ENCODE results near the gene USP26.
"Not testable (repeated sequence)": the region's sequence is repeated elsewhere in the genome, so short reads cannot be mapped to it uniquely, and the experiment has no call there.

The USP26 gene

DNA sequence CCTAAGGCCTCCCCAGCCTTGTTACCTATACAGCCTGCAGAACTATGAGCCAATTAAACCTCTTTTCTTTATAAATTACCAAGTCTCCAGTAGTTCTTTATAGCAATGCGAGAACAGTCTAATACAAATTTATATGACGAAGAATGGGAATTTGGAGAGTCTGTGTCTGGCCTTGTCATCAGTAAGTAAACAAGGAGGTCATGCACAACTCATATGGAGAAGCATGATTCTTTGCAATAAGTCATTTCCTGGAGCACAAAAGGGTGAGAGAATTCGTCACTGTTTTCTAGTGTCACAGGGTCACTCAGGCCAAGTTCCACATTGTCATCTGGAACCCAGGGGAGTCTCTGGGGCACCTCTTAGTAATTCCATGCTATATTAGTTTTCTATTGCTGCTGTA, 89.5 kb downstream of the USP26 start:
- no peak for DNase-seq

DNA sequence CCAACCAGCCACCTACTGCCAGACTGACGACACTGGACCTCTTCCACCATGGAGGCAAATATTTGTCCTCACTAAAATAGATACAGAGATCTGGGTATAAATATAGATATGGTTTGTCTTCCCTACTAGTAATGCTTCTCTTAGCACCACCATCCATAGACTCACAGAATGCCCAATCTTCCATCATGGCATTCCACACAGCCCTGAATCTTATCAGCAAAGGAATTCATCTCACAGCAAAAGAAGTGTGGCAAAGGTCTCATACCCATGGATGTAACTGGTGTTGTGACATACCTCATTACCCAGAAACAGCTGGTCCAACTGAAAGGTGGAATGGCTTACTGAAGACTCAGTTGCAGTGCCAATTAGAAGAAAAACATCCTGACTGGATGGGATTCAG, 91.3 kb downstream of the USP26 start:
- no peak for DNase-seq

DNA sequence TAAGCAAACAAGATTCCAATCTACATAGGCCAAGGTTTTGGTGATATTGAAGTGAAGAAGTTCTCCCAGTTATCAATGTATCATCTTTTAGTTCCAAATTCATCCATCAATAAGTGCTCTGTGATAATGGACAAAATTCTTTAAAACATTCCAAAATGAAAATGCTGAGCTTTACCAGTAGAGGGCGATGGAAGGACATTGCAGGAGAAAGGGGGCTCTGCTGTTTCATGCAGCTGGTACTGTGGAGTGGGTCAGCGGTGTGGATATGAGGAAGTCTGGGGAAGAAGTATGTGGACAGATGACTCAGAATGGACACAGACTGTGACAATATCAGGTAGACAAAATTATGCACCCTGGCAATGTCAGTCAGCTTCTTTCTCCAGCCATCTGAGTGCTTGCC, 91.9 kb downstream of the USP26 start:
- DNase-seq: no peak

DNA sequence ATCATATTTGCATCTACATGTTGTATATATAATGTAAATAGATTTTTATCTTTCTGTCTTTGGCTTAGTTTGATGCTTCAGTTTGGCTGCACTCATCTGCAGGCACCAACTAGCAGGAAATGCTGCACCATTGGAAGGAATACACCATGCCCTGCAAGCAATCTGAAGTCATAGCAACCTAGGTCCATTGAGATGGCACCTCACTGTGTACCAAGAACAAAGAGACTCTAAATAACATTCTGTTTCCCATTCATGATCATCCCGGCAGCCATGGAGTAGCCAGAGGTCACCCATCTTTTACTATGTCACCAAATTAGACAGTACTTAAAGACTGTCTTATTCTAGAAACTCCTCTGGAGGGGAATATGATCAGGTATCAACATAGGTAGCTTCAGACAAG, 97.7 kb downstream of the USP26 start:
- DNase-seq: no peak

DNA sequence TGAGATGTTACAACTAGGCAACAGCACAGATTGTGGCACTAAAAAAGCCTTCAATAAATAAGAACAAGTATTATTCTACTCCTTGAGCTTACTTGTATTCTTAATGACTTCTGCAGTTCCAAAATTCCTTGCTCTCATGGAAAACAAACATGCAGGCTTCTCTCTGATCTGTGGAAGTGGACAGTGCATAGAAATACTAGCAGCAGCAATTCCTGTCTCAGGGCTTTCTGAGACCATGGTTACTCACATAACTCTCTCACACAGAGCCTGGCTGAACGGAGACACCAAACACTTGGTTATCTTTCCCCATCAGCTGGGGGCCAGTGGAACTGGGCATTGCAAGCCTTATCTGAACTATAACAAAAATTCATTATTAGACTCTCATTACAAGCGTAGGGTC, 106.1 kb downstream of the USP26 start:
- no peak for DNase-seq

DNA sequence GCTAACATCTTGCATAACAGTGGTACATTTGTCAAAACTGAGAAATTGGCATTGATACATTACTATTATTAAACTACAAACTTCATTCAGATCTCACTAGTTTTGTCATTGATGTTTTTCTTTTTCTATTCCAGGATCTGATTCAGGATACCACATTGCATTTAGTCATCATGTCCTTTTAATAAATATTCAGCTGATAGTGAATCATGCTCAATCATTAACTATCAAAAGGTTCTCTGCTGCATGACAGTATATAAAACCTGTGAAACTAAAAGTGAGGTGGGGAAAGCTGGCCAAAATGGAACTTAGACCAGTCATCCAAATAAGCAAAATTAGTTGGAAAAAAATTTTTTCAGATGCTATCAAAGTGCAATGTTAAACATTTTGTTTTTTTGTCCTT, 110.4 kb downstream of the USP26 start:
- DNase-seq: no peak

DNA sequence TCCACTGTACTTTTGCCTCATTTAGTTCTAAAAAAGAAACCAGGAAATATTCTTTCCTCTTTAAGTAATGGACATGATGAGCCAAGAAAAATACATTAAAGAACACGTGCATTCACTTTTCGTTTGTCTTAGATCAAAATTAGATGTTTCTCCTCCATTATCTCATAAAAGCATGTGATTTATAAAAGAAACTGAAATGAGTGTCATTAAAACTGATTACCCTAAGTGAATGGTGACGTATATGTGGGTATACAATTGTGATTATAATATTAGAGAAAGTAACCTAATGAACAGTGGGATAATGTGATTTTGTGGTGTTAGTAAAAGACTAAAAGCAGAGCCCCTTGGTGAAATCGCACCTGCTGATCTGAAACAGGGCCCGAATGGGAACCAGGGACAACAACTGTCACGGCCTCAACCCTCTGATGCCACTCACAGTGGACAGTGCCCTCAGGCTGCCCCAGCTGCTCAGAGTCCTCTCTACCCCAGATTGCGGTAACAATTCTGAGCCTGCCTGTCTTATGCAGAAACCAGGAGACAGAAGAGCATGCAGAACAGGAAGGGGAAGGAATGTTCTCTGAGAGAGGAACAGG, 112.8 kb downstream of the USP26 start:
- no peak for DNase-seq

DNA sequence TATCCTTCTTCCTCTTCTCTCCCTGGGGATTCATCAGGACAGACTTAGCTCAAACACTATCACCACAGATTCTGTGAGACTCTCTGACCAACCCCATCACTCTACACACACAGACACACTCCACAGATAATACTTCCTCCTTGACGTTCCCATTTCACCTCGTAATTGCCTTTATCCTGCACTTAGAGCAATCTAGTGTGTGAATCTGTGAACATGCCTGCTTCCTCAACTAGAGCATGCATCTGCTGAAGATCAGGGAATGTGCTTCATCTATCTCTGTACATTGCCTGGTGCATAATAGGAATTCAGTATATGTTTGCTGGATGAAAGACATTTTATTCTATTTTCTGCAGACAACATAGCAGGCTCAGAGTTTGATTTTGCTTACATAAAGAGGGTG, 113.4 kb downstream of the USP26 start:
- no peak for DNase-seq

DNA sequence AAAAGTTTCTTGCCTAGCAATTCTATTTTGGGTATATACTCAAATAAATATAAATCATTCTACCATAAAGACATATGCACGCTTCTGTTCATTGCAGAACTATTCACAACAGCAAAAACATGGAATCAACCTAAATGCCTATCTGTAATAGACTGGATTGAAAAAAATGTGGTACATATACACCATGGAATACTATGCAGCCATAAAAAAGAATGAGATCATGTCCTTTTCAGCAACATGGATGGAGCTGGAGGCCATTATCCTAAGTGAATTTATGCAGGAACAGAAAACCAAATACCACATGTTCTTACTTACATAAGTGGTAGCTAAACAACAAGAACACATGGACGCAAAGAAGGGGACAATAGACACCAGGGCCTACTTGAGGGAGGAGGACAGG, 116.9 kb downstream of the USP26 start:
- not testable (repeated sequence) for DNase-seq

Measured in COR-L47 (cell line).